Stimulated activated CD8-positive, alpha-beta memory T cell treated with anti-CD3 and anti-CD28 coated beads, Interleukin-7, amount 100 ng/mL, for 4 hours (primary cell): Measurements from ENCODE around the gene CSNK1G2.

Source experiments
- DNase-seq, 2 donors: peaks; one replicate each; pipeline ENCODE4 v3.0.0-alpha.2; 2020; ENCODE audit warnings: low read depth in 2 of 2

The CSNK1G2 gene

GRCh38 chr19:1968279-1969175 lies 27.6 kb downstream of the CSNK1G2 start:
- DNase-seq, result no peak

- no peak for DNase-seq
These were observed 28.4 kb downstream of the CSNK1G2 start for GRCh38 chr19:1969176-1970002.

- no peak for DNase-seq
These were observed 29.2 kb downstream of the CSNK1G2 start for GRCh38 chr19:1970003-1970805.

GRCh38 chr19:1970806-1971502 lies 30.0 kb downstream of the CSNK1G2 start:
- no peak for DNase-seq

GRCh38 chr19:1974381-1975161 lies 33.6 kb downstream of the CSNK1G2 start:
- no peak for DNase-seq

- no peak for DNase-seq
These were observed 34.1 kb downstream of the CSNK1G2 start for GRCh38 chr19:1975162-1975480.

- DNase-seq, result no peak
These were observed 36.1 kb downstream of the CSNK1G2 start for GRCh38 chr19:1977120-1977519.

- no peak for DNase-seq
These were observed 37.4 kb downstream of the CSNK1G2 start for GRCh38 chr19:1978346-1978894.

GRCh38 chr19:1979017-1979416 lies 38.0 kb downstream of the CSNK1G2 start:
- no peak for DNase-seq

GRCh38 chr19:1979642-1980041 lies 38.7 kb downstream of the CSNK1G2 start:
- DNase-seq, result no peak

GRCh38 chr19:1980091-1980808 lies 39.3 kb downstream of the CSNK1G2 start:
- no peak for DNase-seq

GRCh38 chr19:1980809-1981181 lies 39.8 kb downstream of the CSNK1G2 start:
- no peak for DNase-seq

GRCh38 chr19:1981253-1981652 lies 40.3 kb downstream of the CSNK1G2 start:
- DNase-seq, result no peak

- no peak for DNase-seq
These were observed 43.4 kb downstream of the CSNK1G2 start for GRCh38 chr19:1984357-1984756.

- no peak for DNase-seq
These were observed 44.8 kb downstream of the CSNK1G2 start for GRCh38 chr19:1985588-1986356.

GRCh38 chr19:1986357-1987162 lies 45.6 kb downstream of the CSNK1G2 start:
- no peak for DNase-seq

- DNase-seq, result no peak
These were observed 46.5 kb downstream of the CSNK1G2 start for GRCh38 chr19:1987197-1988187.
